ENCODE data around the gene SP6.

SP6 gene

GRCh38 chr17:47837401-47838039, 13.4 kb downstream of the SP6 start:
- TF ChIP-seq ISL1 (CRISPR knock-in tag; IDR thresholded peaks at IDR 0.05) (no peak), RARB (CRISPR knock-in tag; IDR thresholded peaks at IDR 0.05) (no peak), ESRRG (CRISPR knock-in tag; IDR thresholded peaks at IDR 0.05) (no peak), ARNTL (CRISPR knock-in tag; IDR thresholded peaks at IDR 0.05; ENCODE audit: borderline replicate concordance, low read depth) (no peak), ZNF8 (CRISPR knock-in tag; IDR thresholded peaks at IDR 0.05) (no peak), PATZ1 (CRISPR knock-in tag; IDR thresholded peaks at IDR 0.05; ENCODE audit: borderline replicate concordance) (no peak)
- no peak for ATAC-seq

GRCh38 chr17:47836601-47837000, 14.4 kb downstream of the SP6 start:
- ATAC-seq, result no peak
- TF ChIP-seq ARNTL (CRISPR knock-in tag; IDR thresholded peaks at IDR 0.05; ENCODE audit: borderline replicate concordance, low read depth), result no peak
- no peak for TF ChIP-seq ESRRG (CRISPR knock-in tag; IDR thresholded peaks at IDR 0.05)
- no peak for TF ChIP-seq POU6F1 (CRISPR knock-in tag; IDR thresholded peaks at IDR 0.05; ENCODE audit: borderline replicate concordance, low read depth)
- TF ChIP-seq ZC3H10 (CRISPR knock-in tag; IDR thresholded peaks at IDR 0.05), result no peak
- TF ChIP-seq TCF4 (CRISPR knock-in tag; IDR thresholded peaks at IDR 0.05; ENCODE audit: borderline replicate concordance), result no peak
- no peak for TF ChIP-seq BACH2 (CRISPR knock-in tag; IDR thresholded peaks at IDR 0.05; ENCODE audit: borderline replicate concordance)
- TF ChIP-seq SNAI2 (CRISPR knock-in tag; IDR thresholded peaks at IDR 0.05), result no peak
- TF ChIP-seq TOX (CRISPR knock-in tag; IDR thresholded peaks at IDR 0.05; ENCODE audit: borderline replicate concordance), result no peak
- no peak for TF ChIP-seq ZFP30 (CRISPR knock-in tag; IDR thresholded peaks at IDR 0.05)
- TF ChIP-seq GLIS3 (CRISPR knock-in tag; IDR thresholded peaks at IDR 0.05), result no peak
- TF ChIP-seq TSHZ2 (CRISPR knock-in tag; IDR thresholded peaks at IDR 0.05), result no peak
- no peak for TF ChIP-seq CSRNP3 (CRISPR knock-in tag; IDR thresholded peaks at IDR 0.05)

GRCh38 chr17:47834756-47835155, 16.2 kb downstream of the SP6 start:
- TF ChIP-seq GLIS3 (CRISPR knock-in tag; IDR thresholded peaks at IDR 0.05) (no peak), POU6F1 (CRISPR knock-in tag; IDR thresholded peaks at IDR 0.05; ENCODE audit: borderline replicate concordance, low read depth) (no peak), ZC3H10 (CRISPR knock-in tag; IDR thresholded peaks at IDR 0.05) (no peak), CSRNP3 (CRISPR knock-in tag; IDR thresholded peaks at IDR 0.05) (no peak), ARNTL (CRISPR knock-in tag; IDR thresholded peaks at IDR 0.05; ENCODE audit: borderline replicate concordance, low read depth) (no peak), ZFP30 (CRISPR knock-in tag; IDR thresholded peaks at IDR 0.05) (no peak), PPARA (CRISPR knock-in tag; IDR thresholded peaks at IDR 0.05; ENCODE audit: borderline replicate concordance) (no peak), RARB (CRISPR knock-in tag; IDR thresholded peaks at IDR 0.05) (no peak), ESRRG (CRISPR knock-in tag; IDR thresholded peaks at IDR 0.05) (no peak), CSDC2 (CRISPR knock-in tag; IDR thresholded peaks at IDR 0.05) (no peak), TOX (CRISPR knock-in tag; IDR thresholded peaks at IDR 0.05; ENCODE audit: borderline replicate concordance) (no peak), ISL1 (CRISPR knock-in tag; IDR thresholded peaks at IDR 0.05) (no peak), PATZ1 (CRISPR knock-in tag; IDR thresholded peaks at IDR 0.05; ENCODE audit: borderline replicate concordance) (no peak), ZNF565 (CRISPR knock-in tag; conservative IDR thresholded peaks at IDR 0.05; ENCODE audit: low read depth) (no peak), SNAI2 (CRISPR knock-in tag; IDR thresholded peaks at IDR 0.05) (no peak), ZFP3 (CRISPR knock-in tag; IDR thresholded peaks at IDR 0.05) (no peak)
- ATAC-seq, result no peak
